Measurements from ENCODE around the gene PTPRK. TPM values are rescaled to one million over a fixed set of nuclear protein-coding genes. Genes with fewer than 3 reads are reported as not detected.

PTPRK gene
- total and polyA plus RNA-seq, 2 of the 8 experiments (the other 6 are each of a cell fraction or from before 2014, with no cell fraction given) = 11.4 to 47.3 TPM

GRCh38 chr6:128249429-128249828 is 271.0 kb downstream of the PTPRK start:
- WGBS, 2 experiments (ENCODE audit: extremely low coverage in 1 of 2, insufficient coverage in 1 of 2, insufficient read length in 1 of 2, insufficient replicate concordance in 2 of 2, low coverage in 1 of 2, low lambda C conversion rate in 2 of 2, missing lambda C conversion rate in 1 of 2) = 82% methylated on average over 4 of the region's 4 CpGs; no CpG with 5 or more reads in 1 of the 2 experiments
- POLR2A ChIA-PET (ENCODE audit: partially characterized antibody) = no interaction called here
- H2AK5ac ChIP-seq (ENCODE audit: low read depth, low read length) = no peak overlapping the region

More at GRCh38 chr6:128249429-128249828, 271.0 kb downstream of the PTPRK start:
- no peak overlapping the region for H2BK15ac ChIP-seq (ENCODE audit: low read length)
- no peaks in the 10 kb centered on the region for H4K20me1 ChIP-seq (replicated peaks in 1 of 2; ENCODE audit: control insufficient read depth in 1 of 2, insufficient read depth in 2 of 2, low read length in 2 of 2)
- no peak overlapping the region for H2BK120ac ChIP-seq (replicated peaks; ENCODE audit: low read depth, low read length)
- H3K14ac ChIP-seq (ENCODE audit: insufficient read length) = no peak overlapping the region
- no peak overlapping the region for H2BK12ac ChIP-seq (ENCODE audit: low read depth, low read length)
- H3K18ac ChIP-seq (ENCODE audit: extremely low read depth, low read length) = no peak overlapping the region
- no peak overlapping the region for H3K4me2 ChIP-seq (ENCODE audit: insufficient read depth in 1 of 2, low read depth in 2 of 2, low read length in 2 of 2)
- TF ChIP-seq RBBP5 (IDR thresholded peaks at IDR 0.05; ENCODE audit: borderline replicate concordance, low read depth, low read length) (no peak), ATF2 (IDR thresholded peaks at IDR 0.05; ENCODE audit: low read length) (no peak), ATF3 (IDR thresholded peaks at IDR 0.05; ENCODE audit: insufficient read depth, low read depth, low read length) (no peak), CREB1 (IDR thresholded peaks at IDR 0.05) (no peak), EP300 (IDR thresholded peaks at IDR 0.05; ENCODE audit: borderline replicate concordance in 1 of 2, low read depth in 2 of 2, low read length in 2 of 2) (no peak), CHD2 (IDR thresholded peaks at IDR 0.05; ENCODE audit: low read length) (no peak), RXRA (IDR thresholded peaks at IDR 0.05; ENCODE audit: insufficient read depth, low read depth, low read length) (no peak), ASH2L (IDR thresholded peaks at IDR 0.05; ENCODE audit: low read length) (no peak), NANOG (IDR thresholded peaks at IDR 0.05; ENCODE audit: insufficient read depth, low read depth, low read length, poor library complexity, severe bottlenecking) (no peak), HDAC6 (IDR thresholded peaks at IDR 0.05; ENCODE audit: low read depth, low read length) (no peak), POLR2AphosphoS5 (IDR thresholded peaks at IDR 0.05; ENCODE audit: low read depth, low read length) (no peak)
- no peak overlapping the region for H3K23ac ChIP-seq (ENCODE audit: insufficient read length)
- CTCF ChIA-PET (ENCODE audit: partially characterized antibody) = no interaction called here
- H3K4ac ChIP-seq (replicated peaks; ENCODE audit: insufficient read length, low read depth, low read length) = no peak overlapping the region
- no peak overlapping the region for H2BK5ac ChIP-seq (ENCODE audit: low read depth, low read length)
- peaks cover 0 to 2% (median 1%) of the 10 kb centered on the region in 4 experiments; a peak in 2 of 7 replicates for H3K4me1 ChIP-seq (replicated peaks in 1 of 4; ENCODE audit: control insufficient read depth in 3 of 4, insufficient read depth in 4 of 4, low read length in 3 of 4)
- no peak for DNase-seq (ENCODE audit: low read depth in 1 of 2, low spot score in 2 of 2)
- H4K5ac ChIP-seq (ENCODE audit: insufficient read length, low read depth, low read length) = no peak overlapping the region
- no peaks in the 10 kb centered on the region for H3K27me3 ChIP-seq (replicated peaks in 1 of 4; ENCODE audit: control insufficient read depth in 3 of 4, extremely low read depth in 1 of 4, insufficient read depth in 3 of 4, low read length in 3 of 4)
- H3K9ac ChIP-seq (replicated peaks in 1 of 4; ENCODE audit: extremely low read depth in 1 of 4, low read depth in 3 of 4, low read length in 3 of 4) = no peak overlapping the region
- H2BK20ac ChIP-seq (ENCODE audit: low read length) = no peak overlapping the region
- no peaks in the 10 kb centered on the region for H3K79me1 ChIP-seq (ENCODE audit: low read depth, low read length)
- H3K79me2 ChIP-seq (ENCODE audit: control insufficient read depth in 1 of 2, insufficient read depth in 2 of 2, low read length in 2 of 2) = peaks cover 0 to 4% of the 10 kb centered on the region in 2 experiments; a peak in 2 of 4 replicates
- H3K23me2 ChIP-seq (ENCODE audit: low read depth, low read length) = no peaks in the 10 kb centered on the region
- no peak overlapping the region for H4K8ac ChIP-seq (ENCODE audit: extremely low read depth, insufficient read depth, low read length)
- FAIRE-seq = no peak
- H3K4me3 ChIP-seq (ENCODE audit: extremely low read depth in 1 of 4, insufficient read depth in 2 of 4, low read depth in 3 of 4, low read length in 4 of 4) = no peak overlapping the region
- H4K91ac ChIP-seq (replicated peaks; ENCODE audit: insufficient read length, low read length) = no peak overlapping the region
- H3K56ac ChIP-seq (replicated peaks; ENCODE audit: insufficient read length, low read depth, low read length) = no peak overlapping the region
- no peaks in the 10 kb centered on the region for H3K9me3 ChIP-seq (ENCODE audit: insufficient read depth in 2 of 2, low read depth in 1 of 2, low read length in 1 of 2)
- H3K36me3 ChIP-seq (ENCODE audit: control insufficient read depth in 2 of 4, insufficient read depth in 4 of 4, low read length in 3 of 4) = no peaks in the 10 kb centered on the region
- H3K27ac ChIP-seq (ENCODE audit: low read depth, low read length) = no peak overlapping the region
- H2AFZ ChIP-seq (ENCODE audit: low read length) = no peak overlapping the region
